Measurements from ENCODE around the gene DTNBP1.

Gene DTNBP1

GRCh38 chr6:15515226-15515625, 147.6 kb downstream of the DTNBP1 start:
- DNase-seq (ENCODE audit: low read depth in 2 of 2), result no peak

- DNase-seq (ENCODE audit: low read depth in 2 of 2), result no peak
Observed at GRCh38 chr6:15513801-15514711, 148.8 kb downstream of the DTNBP1 start.

- no peak for DNase-seq (ENCODE audit: low read depth in 2 of 2)
Observed at GRCh38 chr6:15513131-15513771, 149.6 kb downstream of the DTNBP1 start.

- no peak for DNase-seq (ENCODE audit: low read depth in 2 of 2)
Observed at GRCh38 chr6:15512721-15513120, 150.1 kb downstream of the DTNBP1 start.

- DNase-seq (ENCODE audit: low read depth in 2 of 2), result no peak
Observed at GRCh38 chr6:15512126-15512525, 150.7 kb downstream of the DTNBP1 start.

GRCh38 chr6:15511248-15512125, 151.3 kb downstream of the DTNBP1 start:
- DNase-seq (ENCODE audit: low read depth in 2 of 2), result no peak

GRCh38 chr6:15510536-15511247, 152.1 kb downstream of the DTNBP1 start:
- DNase-seq (ENCODE audit: low read depth in 2 of 2), result no peak

GRCh38 chr6:15510121-15510520, 152.7 kb downstream of the DTNBP1 start:
- no peak for DNase-seq (ENCODE audit: low read depth in 2 of 2)

GRCh38 chr6:15509335-15509933, 153.4 kb downstream of the DTNBP1 start:
- DNase-seq (ENCODE audit: low read depth in 2 of 2), result no peak

- no peak for DNase-seq (ENCODE audit: low read depth in 2 of 2)
Observed at GRCh38 chr6:15508931-15509330, 153.9 kb downstream of the DTNBP1 start.

GRCh38 chr6:15508441-15508871, 154.4 kb downstream of the DTNBP1 start:
- no peak for DNase-seq (ENCODE audit: low read depth in 2 of 2)

- DNase-seq (ENCODE audit: low read depth in 2 of 2), result no peak
Observed at GRCh38 chr6:15507746-15508145, 155.1 kb downstream of the DTNBP1 start.

- DNase-seq (ENCODE audit: low read depth in 2 of 2), result no peak
Observed at GRCh38 chr6:15507221-15507620, 155.6 kb downstream of the DTNBP1 start.

- DNase-seq (ENCODE audit: low read depth in 2 of 2), result no peak
Observed at GRCh38 chr6:15506066-15506465, 156.8 kb downstream of the DTNBP1 start.

- no peak for DNase-seq (ENCODE audit: low read depth in 2 of 2)
Observed at GRCh38 chr6:15505463-15505918, 157.3 kb downstream of the DTNBP1 start.

- no peak for DNase-seq (ENCODE audit: low read depth in 2 of 2)
Observed at GRCh38 chr6:15504581-15505350, 158.1 kb downstream of the DTNBP1 start.

GRCh38 chr6:15504040-15504495, 158.8 kb downstream of the DTNBP1 start:
- no peak for DNase-seq (ENCODE audit: low read depth in 2 of 2)

GRCh38 chr6:15503346-15503680, 159.5 kb downstream of the DTNBP1 start:
- no peak for DNase-seq (ENCODE audit: low read depth in 2 of 2)

GRCh38 chr6:15502446-15503345, 160.1 kb downstream of the DTNBP1 start:
- DNase-seq (ENCODE audit: low read depth in 2 of 2), result no peak
